Ovary (tissue), 3 donors: Measurements from ENCODE around the gene TBC1D7.

ENCODE experiments used
- EP300 ChIP-seq: sonication (generic); formaldehyde crosslinking; IDR thresholded peaks from one replicate; pipeline ENCODE4 v1.6.1; 2017; ENCODE audit warnings: antibody characterized with exemption
- POLR2A ChIP-seq: fragments of 450-650 bp; IDR thresholded peaks from one replicate; pipeline ENCODE4 v1.6.1; 2017; ENCODE audit warnings: antibody characterized with exemption, mild to moderate bottlenecking, moderate library complexity
- TF ChIP-seq, protein P1 (sequence below), 3 donors: fragments of 450-650 bp in 2 of 3; fragments of 200-600 bp in 1 of 3; IDR thresholded peaks; one replicate each; pipeline versions ENCODE4 v1.5.1 to v1.8.0; 2016 to 2022; ENCODE audit warnings: antibody characterized with exemption in 3 of 3, mild to moderate bottlenecking in 1 of 3
- donor health status: DM: no; HTN: no; CAD: no.

DNA sequence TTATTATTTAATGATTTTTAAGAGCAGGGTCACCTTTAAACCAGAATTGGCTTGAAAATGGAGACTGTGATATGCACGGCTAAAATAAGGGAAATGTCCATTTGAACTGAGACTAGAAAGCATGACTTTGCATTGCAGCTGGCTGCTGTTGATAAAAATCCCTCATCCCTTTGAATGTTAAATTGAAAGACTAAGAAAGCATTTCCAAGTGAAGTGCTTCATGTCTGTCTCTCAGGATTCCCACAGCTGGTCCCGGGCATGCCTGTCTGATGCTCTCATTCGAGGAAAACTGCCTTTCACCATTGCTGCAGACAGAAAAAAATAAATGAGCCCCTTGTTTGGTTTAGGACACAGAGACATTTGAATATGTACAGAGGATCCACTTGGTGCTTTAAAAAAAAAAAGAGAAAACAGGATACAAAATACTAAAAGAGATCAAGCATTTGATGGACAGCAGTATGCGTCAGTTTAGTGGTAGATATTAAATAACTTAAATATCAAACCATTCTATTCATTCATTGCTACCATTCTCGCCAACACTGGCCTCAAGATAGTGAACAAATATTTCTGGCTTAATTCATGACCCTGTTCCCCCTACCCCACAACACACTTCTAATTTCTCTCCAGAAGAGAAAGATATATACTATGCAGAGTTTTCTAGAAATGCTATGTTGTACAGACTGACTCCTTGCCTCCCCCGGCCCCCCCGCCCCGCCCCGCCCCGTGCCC lies 55.0 kb downstream of the TBC1D7 start:
- TF ChIP-seq, protein P1, sequence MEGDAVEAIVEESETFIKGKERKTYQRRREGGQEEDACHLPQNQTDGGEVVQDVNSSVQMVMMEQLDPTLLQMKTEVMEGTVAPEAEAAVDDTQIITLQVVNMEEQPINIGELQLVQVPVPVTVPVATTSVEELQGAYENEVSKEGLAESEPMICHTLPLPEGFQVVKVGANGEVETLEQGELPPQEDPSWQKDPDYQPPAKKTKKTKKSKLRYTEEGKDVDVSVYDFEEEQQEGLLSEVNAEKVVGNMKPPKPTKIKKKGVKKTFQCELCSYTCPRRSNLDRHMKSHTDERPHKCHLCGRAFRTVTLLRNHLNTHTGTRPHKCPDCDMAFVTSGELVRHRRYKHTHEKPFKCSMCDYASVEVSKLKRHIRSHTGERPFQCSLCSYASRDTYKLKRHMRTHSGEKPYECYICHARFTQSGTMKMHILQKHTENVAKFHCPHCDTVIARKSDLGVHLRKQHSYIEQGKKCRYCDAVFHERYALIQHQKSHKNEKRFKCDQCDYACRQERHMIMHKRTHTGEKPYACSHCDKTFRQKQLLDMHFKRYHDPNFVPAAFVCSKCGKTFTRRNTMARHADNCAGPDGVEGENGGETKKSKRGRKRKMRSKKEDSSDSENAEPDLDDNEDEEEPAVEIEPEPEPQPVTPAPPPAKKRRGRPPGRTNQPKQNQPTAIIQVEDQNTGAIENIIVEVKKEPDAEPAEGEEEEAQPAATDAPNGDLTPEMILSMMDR (IDR thresholded peaks at IDR 0.05), result no peak
- TF ChIP-seq POLR2A (no peak), EP300 (no peak)
